Caki2 (cell line): Measurements from ENCODE around the gene MEPE. TPM values are rescaled to one million over a fixed set of nuclear protein-coding genes. Genes with fewer than 3 reads are reported as not detected.

Source experiments
- DNase-seq: peaks from one replicate; pipeline ENCODE4 v3.0.0-alpha.2; 2015; ENCODE audit warnings: low read depth
- in situ Hi-C: cut with HindIII; loops from 2 replicates; pipeline ENCODE4 v1.10.0; 2016; ENCODE audit warnings: low sequenced_read_pairs, low pct_unique_long_range_greater_than_20kb, mixed read lengths
- total RNA-seq: library from RNA; depleted of rRNA; stranded (reverse); fragments of >200 nt; shearing (Covaris generic); gene quantifications from 2 replicates; pipeline ENCODE4 v1.2.3, GENCODE V29; 2014; ENCODE audit warnings: low replicate concordance

Gene MEPE
- total RNA-seq, 1 experiment from 2014 or later: not detected

- in situ Hi-C loops: no loop called here
- no peak for DNase-seq
Measured at GRCh38 chr4:87838205-87838604, 5.4 kb downstream of the MEPE start.

GRCh38 chr4:87838890-87839591 is 6.3 kb downstream of the MEPE start:
- peak; percentile 14 for DNase-seq
- in situ Hi-C loops: no loop called here

GRCh38 chr4:87839592-87839946 is 6.8 kb downstream of the MEPE start:
- in situ Hi-C loops: no loop called here
- DNase-seq: no peak

- in situ Hi-C loops: no loop called here
Measured at GRCh38 chr4:87840149-87840548, 7.4 kb downstream of the MEPE start.

GRCh38 chr4:87843936-87844335 is 11.2 kb downstream of the MEPE start:
- in situ Hi-C loops: no loop called here
- peak; percentile 38 for DNase-seq

More at GRCh38 chr4:87840149-87840548, 7.4 kb downstream of the MEPE start:
- no peak for DNase-seq

GRCh38 chr4:87844452-87844851 is 11.7 kb downstream of the MEPE start:
- DNase-seq: no peak
- in situ Hi-C loops: no loop called here

GRCh38 chr4:87846226-87846625 is 13.5 kb downstream of the MEPE start:
- in situ Hi-C loops: no loop called here

GRCh38 chr4:87848622-87849351 is 16.0 kb downstream of the MEPE start:
- peak; percentile 44 for DNase-seq
- in situ Hi-C loops: no loop called here

More at GRCh38 chr4:87846226-87846625, 13.5 kb downstream of the MEPE start:
- no peak for DNase-seq

GRCh38 chr4:87849612-87850011 is 16.8 kb downstream of the MEPE start:
- no peak for DNase-seq
- in situ Hi-C loops: no loop called here

- in situ Hi-C loops: no loop called here
- DNase-seq: no peak
Measured at GRCh38 chr4:87851332-87851731, 18.6 kb downstream of the MEPE start.

GRCh38 chr4:87851953-87852352 is 19.2 kb downstream of the MEPE start:
- in situ Hi-C loops: no loop called here
- DNase-seq: no peak

- peak; percentile 54 for DNase-seq
- in situ Hi-C loops: no loop called here
Measured at GRCh38 chr4:87853108-87853507, 20.3 kb downstream of the MEPE start.

- in situ Hi-C loops: no loop called here
- no peak for DNase-seq
Measured at GRCh38 chr4:87853891-87854290, 21.1 kb downstream of the MEPE start.

- in situ Hi-C loops: no loop called here
- DNase-seq: no peak
Measured at GRCh38 chr4:87855559-87855958, 22.8 kb downstream of the MEPE start.

GRCh38 chr4:87856816-87857215 is 24.0 kb downstream of the MEPE start:
- DNase-seq: peak; percentile 38
- in situ Hi-C loops: no loop called here

- in situ Hi-C loops: no loop called here
- no peak for DNase-seq
Measured at GRCh38 chr4:87857789-87858188, 25.0 kb downstream of the MEPE start.

GRCh38 chr4:87862236-87862635 is 29.5 kb downstream of the MEPE start:
- in situ Hi-C loops: no loop called here
- no peak for DNase-seq

- DNase-seq: peak; percentile 64
- in situ Hi-C loops: no loop called here
Measured at GRCh38 chr4:87863486-87863885, 30.7 kb downstream of the MEPE start.

- peak; percentile 81 for DNase-seq
- in situ Hi-C loops: no loop called here
Measured at GRCh38 chr4:87864321-87864720, 31.6 kb downstream of the MEPE start.

GRCh38 chr4:87865288-87865687 is 32.5 kb downstream of the MEPE start:
- DNase-seq: peak; percentile 78
- in situ Hi-C loops: no loop called here
